Measurements from ENCODE around the gene LHFPL6.

The LHFPL6 gene

GRCh38 chr13:39415008-39415802 is 187.8 kb downstream of the LHFPL6 start:
- no peak for DNase-seq (ENCODE audit: low read depth in 2 of 2)

GRCh38 chr13:39414339-39414738 is 188.7 kb downstream of the LHFPL6 start:
- DNase-seq (ENCODE audit: low read depth in 2 of 2): no peak

- DNase-seq (ENCODE audit: low read depth in 2 of 2): no peak
These were observed 191.5 kb downstream of the LHFPL6 start for GRCh38 chr13:39411511-39411910.

- no peak for DNase-seq (ENCODE audit: low read depth in 2 of 2)
These were observed 192.0 kb downstream of the LHFPL6 start for GRCh38 chr13:39410964-39411363.

GRCh38 chr13:39410096-39410901 is 192.7 kb downstream of the LHFPL6 start:
- DNase-seq (ENCODE audit: low read depth in 2 of 2): peak; percentile 84

GRCh38 chr13:39408512-39408911 is 194.5 kb downstream of the LHFPL6 start:
- DNase-seq (ENCODE audit: low read depth in 2 of 2): no peak

- no peak for DNase-seq (ENCODE audit: low read depth in 2 of 2)
These were observed 195.2 kb downstream of the LHFPL6 start for GRCh38 chr13:39407786-39408185.

- no peak for DNase-seq (ENCODE audit: low read depth in 2 of 2)
These were observed 195.9 kb downstream of the LHFPL6 start for GRCh38 chr13:39407138-39407537.

GRCh38 chr13:39406688-39407087 is 196.3 kb downstream of the LHFPL6 start:
- DNase-seq (ENCODE audit: low read depth in 2 of 2): no peak

- DNase-seq (ENCODE audit: low read depth in 2 of 2): no peak
These were observed 197.3 kb downstream of the LHFPL6 start for GRCh38 chr13:39405596-39406205.

- no peak for DNase-seq (ENCODE audit: low read depth in 2 of 2)
These were observed 197.9 kb downstream of the LHFPL6 start for GRCh38 chr13:39405107-39405506.

- DNase-seq (ENCODE audit: low read depth in 2 of 2): no peak
These were observed 199.9 kb downstream of the LHFPL6 start for GRCh38 chr13:39403106-39403505.

- DNase-seq (ENCODE audit: low read depth in 2 of 2): no peak
These were observed 200.6 kb downstream of the LHFPL6 start for GRCh38 chr13:39402221-39402970.

- no peak for DNase-seq (ENCODE audit: low read depth in 2 of 2)
These were observed 201.2 kb downstream of the LHFPL6 start for GRCh38 chr13:39401756-39402155.

- no peak for DNase-seq (ENCODE audit: low read depth in 2 of 2)
These were observed 201.8 kb downstream of the LHFPL6 start for GRCh38 chr13:39401046-39401705.

- no peak for DNase-seq (ENCODE audit: low read depth in 2 of 2)
These were observed 203.9 kb downstream of the LHFPL6 start for GRCh38 chr13:39399102-39399501.

GRCh38 chr13:39397896-39398265 is 205.1 kb downstream of the LHFPL6 start:
- DNase-seq (ENCODE audit: low read depth in 2 of 2): no peak

- no peak for DNase-seq (ENCODE audit: low read depth in 2 of 2)
These were observed 205.6 kb downstream of the LHFPL6 start for GRCh38 chr13:39397226-39397895.

GRCh38 chr13:39394796-39395678 is 208.0 kb downstream of the LHFPL6 start:
- no peak for DNase-seq (ENCODE audit: low read depth in 2 of 2)

GRCh38 chr13:39391761-39392160 is 211.2 kb downstream of the LHFPL6 start:
- no peak for DNase-seq (ENCODE audit: low read depth in 2 of 2)

All from fibroblast of skin of left biceps (primary cell).